H9 (cell line): ENCODE data around the gene C1orf94. TPM values are rescaled to one million over a fixed set of nuclear protein-coding genes. Genes with fewer than 3 reads are reported as not detected.

Source experiments
- DNase-seq: peaks from one replicate; pipeline ENCODE4 v3.0.0-alpha.2; 2017
- H2AFZ ChIP-seq: one replicate; pipeline ENCODE4 v1.6.1; 2013; ENCODE audit warnings: mild to moderate bottlenecking, low read length, control low read depth, moderate library complexity
- H2AK5ac ChIP-seq: 2 replicates; pipeline ENCODE4 v1.6.1; 2013; ENCODE audit warnings: low read length, control low read depth, mixed read lengths; ENCODE audit not compliant: insufficient read length
- H2BK120ac ChIP-seq: one replicate; pipeline ENCODE4 v1.6.1; 2013; ENCODE audit warnings: low read depth, mild to moderate bottlenecking, low read length, control low read depth, inconsistent platforms; ENCODE audit not compliant: poor library complexity, severe bottlenecking
- H2BK12ac ChIP-seq: 2 replicates; pipeline ENCODE4 v1.6.1; 2013; ENCODE audit warnings: low read length, control low read depth, mixed read lengths, low read depth; ENCODE audit not compliant: insufficient read length
- H2BK15ac ChIP-seq: 2 replicates; pipeline ENCODE4 v1.6.1; 2013; ENCODE audit warnings: low read depth, low read length, control low read depth
- H2BK20ac ChIP-seq: one replicate; pipeline ENCODE4 v1.6.1; 2013; ENCODE audit warnings: low read depth, mild to moderate bottlenecking, low read length, control low read depth, inconsistent platforms; ENCODE audit not compliant: poor library complexity, severe bottlenecking
- H2BK5ac ChIP-seq: 2 replicates; pipeline ENCODE4 v1.6.1; 2013; ENCODE audit warnings: low read length, control low read depth, mixed read lengths; ENCODE audit not compliant: insufficient read length
- H3K14ac ChIP-seq: 2 replicates; pipeline ENCODE4 v1.6.1; 2013; ENCODE audit warnings: low read length, control low read depth; ENCODE audit not compliant: insufficient read depth
- H3K18ac ChIP-seq: 2 replicates; pipeline ENCODE4 v1.6.1; 2013; ENCODE audit warnings: low read depth, mild to moderate bottlenecking, mixed read lengths, low read length, control low read depth; ENCODE audit not compliant: insufficient read length
- H3K23ac ChIP-seq: 2 replicates; pipeline ENCODE4 v1.6.1; 2013; ENCODE audit warnings: low read length, control low read depth, mixed read lengths, low read depth; ENCODE audit not compliant: insufficient read length
- H3K23me2 ChIP-seq: 2 replicates; pipeline ENCODE4 v1.6.1; 2013; ENCODE audit warnings: low read depth, mild to moderate bottlenecking, mixed read lengths, low read length, control low read depth; ENCODE audit not compliant: insufficient read length, poor library complexity, severe bottlenecking
- H3K27ac ChIP-seq: 2 replicates; pipeline ENCODE4 v1.5.1; 2013; ENCODE audit warnings: low read length, control low read depth, mixed read lengths, low read depth; ENCODE audit not compliant: insufficient read length
- H3K27me3 ChIP-seq: 2 replicates; pipeline ENCODE4 v1.6.1; 2013; ENCODE audit warnings: low read length, control low read depth, inconsistent platforms; ENCODE audit not compliant: insufficient read depth
- H3K4ac ChIP-seq: 2 replicates; pipeline ENCODE4 v1.6.1; 2013; ENCODE audit warnings: low read depth, mild to moderate bottlenecking, control low read depth, inconsistent platforms, low read length, moderate library complexity
- H3K4me1 ChIP-seq: 2 replicates; pipeline ENCODE4 v1.6.1; 2013; ENCODE audit warnings: low read length, control low read depth, inconsistent platforms; ENCODE audit not compliant: insufficient read depth
- H3K4me2 ChIP-seq: 2 replicates; pipeline ENCODE4 v1.6.1; 2013; ENCODE audit warnings: low read length, control low read depth, mixed read lengths; ENCODE audit not compliant: insufficient read length, insufficient read depth
- H3K56ac ChIP-seq: 2 replicates; pipeline ENCODE4 v1.6.1; 2013; ENCODE audit warnings: low read depth, mild to moderate bottlenecking, mixed read lengths, low read length, control low read depth; ENCODE audit not compliant: insufficient read length
- H3K79me1 ChIP-seq: 2 replicates; pipeline ENCODE4 v1.6.1; 2013; ENCODE audit warnings: low read depth, mild to moderate bottlenecking, moderate library complexity, low read length, control low read depth, inconsistent platforms; ENCODE audit not compliant: insufficient read depth, poor library complexity, severe bottlenecking
- H3K79me2 ChIP-seq: 2 replicates; pipeline ENCODE4 v1.6.1; 2013; ENCODE audit warnings: low read length, control low read depth, inconsistent platforms; ENCODE audit not compliant: insufficient read depth
- H3K9ac ChIP-seq: 2 replicates; pipeline ENCODE4 v1.6.1; 2013; ENCODE audit warnings: low read length, control low read depth, mixed read lengths; ENCODE audit not compliant: insufficient read length; ENCODE audit errors: extremely low read depth
- H3K9me3 ChIP-seq: one replicate; pipeline ENCODE4 v1.6.1; 2013; ENCODE audit warnings: low read depth, low read length, inconsistent platforms; ENCODE audit not compliant: control insufficient read depth
- H3T11ph ChIP-seq: one replicate; pipeline ENCODE4 v1.6.1; 2013; ENCODE audit warnings: mild to moderate bottlenecking, low read length, control low read depth, inconsistent platforms
- H4K20me1 ChIP-seq: one replicate; pipeline ENCODE4 v1.6.1; 2013; ENCODE audit not compliant: control insufficient read depth, insufficient read length, insufficient read depth
- H4K5ac ChIP-seq: 2 replicates; pipeline ENCODE4 v1.6.1; 2013; ENCODE audit warnings: low read depth, mild to moderate bottlenecking, mixed read lengths, low read length, control low read depth; ENCODE audit not compliant: insufficient read length
- H4K8ac ChIP-seq: replicated peaks from 2 replicates; pipeline ENCODE4 v1.6.1; 2013; ENCODE audit warnings: low read length, control low read depth, mixed read lengths, low read depth; ENCODE audit not compliant: insufficient read length
- H4K91ac ChIP-seq: 2 replicates; pipeline ENCODE4 v1.6.1; 2013; ENCODE audit warnings: low read depth, mild to moderate bottlenecking, moderate library complexity, mixed read lengths, low read length, control low read depth; ENCODE audit not compliant: insufficient read length
- H3K27ac Mint-ChIP-seq, 3 experiments: 2 replicates in 2 of 3; 3 replicates in 1 of 3; pipeline ENCODE4 v1.8.0; 2020 to 2021; ENCODE audit warnings: mixed read lengths in 3 of 3, mild to moderate bottlenecking in 1 of 3, moderate library complexity in 1 of 3
- H3K27me3 Mint-ChIP-seq: 2 replicates; pipeline ENCODE4 v1.8.0; 2021; ENCODE audit warnings: low read depth, mild to moderate bottlenecking, moderate library complexity, mixed read lengths
- H3K36me3 Mint-ChIP-seq, 3 experiments: 2 replicates in 2 of 3; 3 replicates in 1 of 3; pipeline ENCODE4 v1.8.0; 2020 to 2021; ENCODE audit warnings: low read depth in 3 of 3, mixed read lengths in 3 of 3; ENCODE audit not compliant: insufficient read depth in 1 of 3
- H3K4me1 Mint-ChIP-seq, 2 experiments: 2 replicates each; pipeline ENCODE4 v1.8.0; 2020; ENCODE audit warnings: mixed read lengths in 2 of 2
- H3K4me3 Mint-ChIP-seq, 2 experiments: 2 replicates in 1 of 2; 3 replicates in 1 of 2; pipeline ENCODE4 v1.8.0; 2020 to 2021; ENCODE audit warnings: mild to moderate bottlenecking in 2 of 2, mixed read lengths in 2 of 2, moderate library complexity in 1 of 2
- H3K9me3 Mint-ChIP-seq, 2 experiments: 2 replicates in 1 of 2; 3 replicates in 1 of 2; pipeline ENCODE4 v1.8.0; 2020; ENCODE audit warnings: mild to moderate bottlenecking in 2 of 2, mixed read lengths in 2 of 2, moderate library complexity in 1 of 2
- CTCF ChIP-seq: fragments of 200-600 bp; sonication (generic); conservative IDR thresholded peaks from 3 replicates; pipeline ENCODE4 v1.8.0; 2021; ENCODE audit warnings: antibody characterized with exemption, mild to moderate bottlenecking
- WGBS: extraction: QIAGEN DNeasy Blood & Tissue Kit; methylation state at CpG from one replicate; pipeline ENCODE4 v1.1.7; 2013; ENCODE audit warnings: missing lambda C conversion rate, low lambda C conversion rate, mixed read lengths; ENCODE audit not compliant: insufficient read length; ENCODE audit errors: extremely low coverage; 5-methylcytosine and 5-hydroxymethylcytosine counted together
- total RNA-seq: library from RNA; stranded (reverse); gene quantifications from 2 replicates; pipeline ENCODE4 v1.2.1, GENCODE V29; 2021

The C1orf94 gene
- total RNA-seq, 1 experiment from 2014 or later: 0.98 TPM

GRCh38 chr1:34153246-34153645 is 23.5 kb upstream of the C1orf94 start:
- Histone ChIP-seq H3K79me1 (peaks cover 3% of the 10 kb centered on the region), H2BK120ac (no peak overlapping the region), H3K23ac (no peak overlapping the region), H3K27ac (no peak overlapping the region), H2BK15ac (no peak overlapping the region), H3K14ac (no peak overlapping the region), H3K18ac (no peak overlapping the region), H4K20me1 (no peaks in the 10 kb centered on the region), H3T11ph (no peak overlapping the region), H4K5ac (no peak overlapping the region), H3K4me2 (no peak overlapping the region), H3K4me1 (peaks cover 2% of the 10 kb centered on the region; the same call in 1 of the 2 replicates), H3K79me2 (peaks cover 7% of the 10 kb centered on the region; the same call in 1 of the 2 replicates), H2BK20ac (no peak overlapping the region), H2BK12ac (no peak overlapping the region), H4K91ac (no peak overlapping the region), H3K9ac (no peak overlapping the region), H3K56ac (no peak overlapping the region), H4K8ac (no peak overlapping the region), H3K27me3 (no peaks in the 10 kb centered on the region), H2BK5ac (no peak overlapping the region), H3K23me2 (no peaks in the 10 kb centered on the region), H3K9me3 (no peaks in the 10 kb centered on the region), H2AFZ (no peak overlapping the region), H3K4ac (no peak overlapping the region), H2AK5ac (no peak overlapping the region)
- H3K27me3 Mint-ChIP-seq: no peaks in the 10 kb centered on the region; the same call in 1 of the 2 replicates
- no CpG with 5 or more reads among the region's 4 CpGs for WGBS
- DNase-seq: no peak
- no peak for TF ChIP-seq CTCF
- peaks cover 3 to 13% (median 9%) of the 10 kb centered on the region in 3 experiments; a peak in 6 of 7 replicates for H3K36me3 Mint-ChIP-seq
- peaks cover 21 to 36% of the 10 kb centered on the region in 2 experiments for H3K4me1 Mint-ChIP-seq
- H3K27ac Mint-ChIP-seq: no peak overlapping the region
- H3K4me3 Mint-ChIP-seq: no peak overlapping the region
- no peaks in the 10 kb centered on the region for H3K9me3 Mint-ChIP-seq
